ENCODE results near the gene FNDC3B. TPM values are rescaled to one million over a fixed set of nuclear protein-coding genes. Genes with fewer than 3 reads are reported as not detected.

FNDC3B gene
- total and polyA plus RNA-seq, 2 donors, result 11.0 to 11.9 TPM

- Histone ChIP-seq H3K9me3 (ENCODE audit: control insufficient read depth in 2 of 2, insufficient read depth in 1 of 2, low read length in 1 of 2) (no peaks in the 10 kb centered on the region), H3K36me3 (ENCODE audit: control insufficient read depth in 2 of 2, insufficient read depth in 2 of 2, low read length in 1 of 2) (peaks cover 0 to 13% of the 10 kb centered on the region in 2 donors), H3K4me1 (ENCODE audit: control insufficient read depth in 2 of 2, insufficient read depth in 2 of 2, low read length in 2 of 2) (no peaks in the 10 kb centered on the region), H3K27me3 (ENCODE audit: control insufficient read depth in 2 of 2, insufficient read depth in 1 of 2, low read length in 1 of 2) (no peaks in the 10 kb centered on the region), H3K4me3 (ENCODE audit: low read length in 2 of 2) (no peak overlapping the region), H3K27ac (ENCODE audit: low read depth in 1 of 2, low read length in 1 of 2) (no peak overlapping the region)
- 98% methylated on average over 10 of the region's 10 CpGs for WGBS
- DNase-seq (ENCODE audit: low read depth in 6 of 9, low spot score in 9 of 9), result no peak
These were observed 313.4 kb downstream of the FNDC3B start for GRCh38 chr3:172352786-172353185.

- peaks cover 0 to 10% of the 10 kb centered on the region in 2 donors for H3K36me3 ChIP-seq (ENCODE audit: control insufficient read depth in 2 of 2, insufficient read depth in 2 of 2, low read length in 1 of 2)
- WGBS, result 96% methylated on average over 3 of the region's 3 CpGs
- no peak overlapping the region for H3K27ac ChIP-seq (ENCODE audit: low read depth in 1 of 2, low read length in 1 of 2)
- no peak for DNase-seq (ENCODE audit: low read depth in 6 of 9, low spot score in 9 of 9)
- H3K27me3 ChIP-seq (ENCODE audit: control insufficient read depth in 2 of 2, insufficient read depth in 1 of 2, low read length in 1 of 2), result no peaks in the 10 kb centered on the region
- H3K9me3 ChIP-seq (ENCODE audit: control insufficient read depth in 2 of 2, insufficient read depth in 1 of 2, low read length in 1 of 2), result no peaks in the 10 kb centered on the region
- no peak overlapping the region for H3K4me3 ChIP-seq (ENCODE audit: low read length in 2 of 2)
- no peaks in the 10 kb centered on the region for H3K4me1 ChIP-seq (ENCODE audit: control insufficient read depth in 2 of 2, insufficient read depth in 2 of 2, low read length in 2 of 2)
These were observed 315.6 kb downstream of the FNDC3B start for GRCh38 chr3:172354931-172355499.

- WGBS, result 97% methylated on average over 2 of the region's 2 CpGs
- H3K4me1 ChIP-seq (ENCODE audit: control insufficient read depth in 2 of 2, insufficient read depth in 2 of 2, low read length in 2 of 2), result no peaks in the 10 kb centered on the region
- H3K9me3 ChIP-seq (ENCODE audit: control insufficient read depth in 2 of 2, insufficient read depth in 1 of 2, low read length in 1 of 2), result no peaks in the 10 kb centered on the region
- no peaks in the 10 kb centered on the region for H3K27me3 ChIP-seq (ENCODE audit: control insufficient read depth in 2 of 2, insufficient read depth in 1 of 2, low read length in 1 of 2)
- H3K36me3 ChIP-seq (ENCODE audit: control insufficient read depth in 2 of 2, insufficient read depth in 2 of 2, low read length in 1 of 2), result peaks cover 0 to 10% of the 10 kb centered on the region in 2 donors
- no peak for DNase-seq (ENCODE audit: low read depth in 6 of 9, low spot score in 9 of 9)
- H3K4me3 ChIP-seq (ENCODE audit: low read length in 2 of 2), result no peak overlapping the region
- no peak overlapping the region for H3K27ac ChIP-seq (ENCODE audit: low read depth in 1 of 2, low read length in 1 of 2)
These were observed 316.5 kb downstream of the FNDC3B start for GRCh38 chr3:172355836-172356235.

- no peaks in the 10 kb centered on the region for H3K4me1 ChIP-seq (ENCODE audit: control insufficient read depth in 2 of 2, insufficient read depth in 2 of 2, low read length in 2 of 2)
- no peaks in the 10 kb centered on the region for H3K27me3 ChIP-seq (ENCODE audit: control insufficient read depth in 2 of 2, insufficient read depth in 1 of 2, low read length in 1 of 2)
- peaks cover 0 to 10% of the 10 kb centered on the region in 2 donors for H3K36me3 ChIP-seq (ENCODE audit: control insufficient read depth in 2 of 2, insufficient read depth in 2 of 2, low read length in 1 of 2)
- WGBS, result 99% methylated on average over 5 of the region's 5 CpGs
- no peaks in the 10 kb centered on the region for H3K9me3 ChIP-seq (ENCODE audit: control insufficient read depth in 2 of 2, insufficient read depth in 1 of 2, low read length in 1 of 2)
- no peak overlapping the region for H3K27ac ChIP-seq (ENCODE audit: low read depth in 1 of 2, low read length in 1 of 2)
- no peak for DNase-seq (ENCODE audit: low read depth in 6 of 9, low spot score in 9 of 9)
- no peak overlapping the region for H3K4me3 ChIP-seq (ENCODE audit: low read length in 2 of 2)
These were observed 317.0 kb downstream of the FNDC3B start for GRCh38 chr3:172356427-172356826.

GRCh38 chr3:172357850-172358754 is 318.7 kb downstream of the FNDC3B start:
- WGBS, result 97% methylated on average over 6 of the region's 6 CpGs
- no peaks in the 10 kb centered on the region for H3K9me3 ChIP-seq (ENCODE audit: control insufficient read depth in 2 of 2, insufficient read depth in 1 of 2, low read length in 1 of 2)
- DNase-seq (ENCODE audit: low read depth in 6 of 9, low spot score in 9 of 9), result no peak
- no peak overlapping the region for H3K4me3 ChIP-seq (ENCODE audit: low read length in 2 of 2)
- peaks cover 0 to 9% of the 10 kb centered on the region in 2 donors for H3K36me3 ChIP-seq (ENCODE audit: control insufficient read depth in 2 of 2, insufficient read depth in 2 of 2, low read length in 1 of 2)
- no peak overlapping the region for H3K27ac ChIP-seq (ENCODE audit: low read depth in 1 of 2, low read length in 1 of 2)
- H3K4me1 ChIP-seq (ENCODE audit: control insufficient read depth in 2 of 2, insufficient read depth in 2 of 2, low read length in 2 of 2), result no peaks in the 10 kb centered on the region
- no peaks in the 10 kb centered on the region for H3K27me3 ChIP-seq (ENCODE audit: control insufficient read depth in 2 of 2, insufficient read depth in 1 of 2, low read length in 1 of 2)

- no peak for DNase-seq (ENCODE audit: low read depth in 6 of 9, low spot score in 9 of 9)
- Histone ChIP-seq H3K27ac (ENCODE audit: low read depth in 1 of 2, low read length in 1 of 2) (no peak overlapping the region), H3K4me3 (ENCODE audit: low read length in 2 of 2) (no peak overlapping the region), H3K36me3 (ENCODE audit: control insufficient read depth in 2 of 2, insufficient read depth in 2 of 2, low read length in 1 of 2) (peaks cover 0 to 3% of the 10 kb centered on the region in 2 donors), H3K9me3 (ENCODE audit: control insufficient read depth in 2 of 2, insufficient read depth in 1 of 2, low read length in 1 of 2) (no peaks in the 10 kb centered on the region), H3K4me1 (ENCODE audit: control insufficient read depth in 2 of 2, insufficient read depth in 2 of 2, low read length in 2 of 2) (no peaks in the 10 kb centered on the region), H3K27me3 (ENCODE audit: control insufficient read depth in 2 of 2, insufficient read depth in 1 of 2, low read length in 1 of 2) (no peaks in the 10 kb centered on the region)
- WGBS, result 96% methylated on average over 1 of the region's 1 CpG
These were observed 319.9 kb downstream of the FNDC3B start for GRCh38 chr3:172359231-172359630.

GRCh38 chr3:172359996-172360395 is 320.6 kb downstream of the FNDC3B start:
- Histone ChIP-seq H3K27ac (ENCODE audit: low read depth in 1 of 2, low read length in 1 of 2) (no peak overlapping the region), H3K4me3 (ENCODE audit: low read length in 2 of 2) (no peak overlapping the region), H3K9me3 (ENCODE audit: control insufficient read depth in 2 of 2, insufficient read depth in 1 of 2, low read length in 1 of 2) (no peaks in the 10 kb centered on the region), H3K27me3 (ENCODE audit: control insufficient read depth in 2 of 2, insufficient read depth in 1 of 2, low read length in 1 of 2) (no peaks in the 10 kb centered on the region), H3K36me3 (ENCODE audit: control insufficient read depth in 2 of 2, insufficient read depth in 2 of 2, low read length in 1 of 2) (peaks cover 0 to 3% of the 10 kb centered on the region in 2 donors), H3K4me1 (ENCODE audit: control insufficient read depth in 2 of 2, insufficient read depth in 2 of 2, low read length in 2 of 2) (no peaks in the 10 kb centered on the region)
- no peak for DNase-seq (ENCODE audit: low read depth in 6 of 9, low spot score in 9 of 9)
- 97% methylated on average over 2 of the region's 2 CpGs for WGBS

- H3K9me3 ChIP-seq (ENCODE audit: control insufficient read depth in 2 of 2, insufficient read depth in 1 of 2, low read length in 1 of 2), result no peaks in the 10 kb centered on the region
- WGBS, result 99% methylated on average over 1 of the region's 1 CpG
- H3K36me3 ChIP-seq (ENCODE audit: control insufficient read depth in 2 of 2, insufficient read depth in 2 of 2, low read length in 1 of 2), result peaks cover 0 to 3% of the 10 kb centered on the region in 2 donors
- no peaks in the 10 kb centered on the region for H3K27me3 ChIP-seq (ENCODE audit: control insufficient read depth in 2 of 2, insufficient read depth in 1 of 2, low read length in 1 of 2)
- no peaks in the 10 kb centered on the region for H3K4me1 ChIP-seq (ENCODE audit: control insufficient read depth in 2 of 2, insufficient read depth in 2 of 2, low read length in 2 of 2)
- DNase-seq (ENCODE audit: low read depth in 6 of 9, low spot score in 9 of 9), result no peak
- no peak overlapping the region for H3K4me3 ChIP-seq (ENCODE audit: low read length in 2 of 2)
- H3K27ac ChIP-seq (ENCODE audit: low read depth in 1 of 2, low read length in 1 of 2), result no peak overlapping the region
These were observed 323.2 kb downstream of the FNDC3B start for GRCh38 chr3:172362583-172362982.

GRCh38 chr3:172364374-172365027 is 325.1 kb downstream of the FNDC3B start:
- WGBS, result over 99% methylated on average over 3 of the region's 3 CpGs
- DNase-seq (ENCODE audit: low read depth in 6 of 9, low spot score in 9 of 9), result no peak
- Histone ChIP-seq H3K4me3 (ENCODE audit: low read length in 2 of 2) (no peak overlapping the region), H3K27ac (ENCODE audit: low read depth in 1 of 2, low read length in 1 of 2) (no peak overlapping the region), H3K4me1 (ENCODE audit: control insufficient read depth in 2 of 2, insufficient read depth in 2 of 2, low read length in 2 of 2) (no peaks in the 10 kb centered on the region), H3K36me3 (ENCODE audit: control insufficient read depth in 2 of 2, insufficient read depth in 2 of 2, low read length in 1 of 2) (peaks cover 0 to 3% of the 10 kb centered on the region in 2 donors), H3K27me3 (ENCODE audit: control insufficient read depth in 2 of 2, insufficient read depth in 1 of 2, low read length in 1 of 2) (no peaks in the 10 kb centered on the region), H3K9me3 (ENCODE audit: control insufficient read depth in 2 of 2, insufficient read depth in 1 of 2, low read length in 1 of 2) (no peaks in the 10 kb centered on the region)

Data from thymus (tissue), 11 donors.